ENCODE measurements around the gene ALDH16A1. TPM values are rescaled to one million over a fixed set of nuclear protein-coding genes. Genes with fewer than 3 reads are reported as not detected.

Gene ALDH16A1
- total and polyA plus RNA-seq, 2 experiments from 2014 or later = 29.9 to 38.7 TPM

- Histone ChIP-seq H3K9me2 (replicated peaks; ENCODE audit: insufficient read depth) (no peaks in the 10 kb centered on the region), H3K4me2 (no peak overlapping the region), H2AFZ (no peak overlapping the region), H3K36me3 (replicated peaks; ENCODE audit: insufficient read depth, low read depth) (no peaks in the 10 kb centered on the region), H3K27ac (no peak overlapping the region), H3K4me1 (ENCODE audit: insufficient read depth) (no peaks in the 10 kb centered on the region), H4K20me1 (ENCODE audit: insufficient read depth, poor library complexity, severe bottlenecking) (no peaks in the 10 kb centered on the region), H3K4me3 (no peak overlapping the region), H3K79me2 (no peaks in the 10 kb centered on the region), H3K9me3 (ENCODE audit: low read depth) (no peaks in the 10 kb centered on the region), H3K27me3 (peaks cover 39% of the 10 kb centered on the region)
- TF ChIP-seq EZH2 (IDR thresholded peaks at IDR 0.05; ENCODE audit: borderline replicate concordance) (no peak), CTCF (IDR thresholded peaks at IDR 0.05; ENCODE audit: poor library complexity) (no peak), EZH2phosphoT487 (IDR thresholded peaks at IDR 0.05; ENCODE audit: low read depth, severe bottlenecking, unreplicated experiment) (no peak)
- no peak for DNase-seq (ENCODE audit: low spot score)
- 75% methylated on average over 15 of the region's 15 CpGs for WGBS (ENCODE audit: low lambda C conversion rate, missing lambda C conversion rate)
These were observed 37.8 kb upstream of the ALDH16A1 start for GRCh38 chr19:49415102-49415809.

- no peak overlapping the region for H3K4me3 ChIP-seq
- peaks cover 45% of the 10 kb centered on the region for H3K27me3 ChIP-seq
- H3K79me2 ChIP-seq = no peaks in the 10 kb centered on the region
- WGBS (ENCODE audit: low lambda C conversion rate, missing lambda C conversion rate) = 94% methylated on average over 2 of the region's 2 CpGs
- no peaks in the 10 kb centered on the region for H3K4me1 ChIP-seq (ENCODE audit: insufficient read depth)
- H2AFZ ChIP-seq = no peak overlapping the region
- DNase-seq (ENCODE audit: low spot score) = no peak
- no peaks in the 10 kb centered on the region for H3K9me2 ChIP-seq (replicated peaks; ENCODE audit: insufficient read depth)
- H4K20me1 ChIP-seq (ENCODE audit: insufficient read depth, poor library complexity, severe bottlenecking) = no peaks in the 10 kb centered on the region
- no peaks in the 10 kb centered on the region for H3K9me3 ChIP-seq (ENCODE audit: low read depth)
- H3K27ac ChIP-seq = no peak overlapping the region
- TF ChIP-seq EZH2phosphoT487 (IDR thresholded peaks at IDR 0.05; ENCODE audit: low read depth, severe bottlenecking, unreplicated experiment) (no peak), CTCF (IDR thresholded peaks at IDR 0.05; ENCODE audit: poor library complexity) (no peak)
- no peaks in the 10 kb centered on the region for H3K36me3 ChIP-seq (replicated peaks; ENCODE audit: insufficient read depth, low read depth)
- no peak overlapping the region for H3K4me2 ChIP-seq
These were observed 37.2 kb upstream of the ALDH16A1 start for GRCh38 chr19:49415810-49416200.

GRCh38 chr19:49417088-49417487, 35.9 kb upstream of the ALDH16A1 start:
- H3K27me3 ChIP-seq = peaks cover 57% of the 10 kb centered on the region
- no peak overlapping the region for H3K4me3 ChIP-seq

More at GRCh38 chr19:49417088-49417487, 35.9 kb upstream of the ALDH16A1 start:
- H3K4me2 ChIP-seq = no peak overlapping the region
- no peaks in the 10 kb centered on the region for H3K9me2 ChIP-seq (replicated peaks; ENCODE audit: insufficient read depth)
- no peak overlapping the region for H2AFZ ChIP-seq
- no peaks in the 10 kb centered on the region for H3K36me3 ChIP-seq (replicated peaks; ENCODE audit: insufficient read depth, low read depth)
- no peak for DNase-seq (ENCODE audit: low spot score)
- H3K4me1 ChIP-seq (ENCODE audit: insufficient read depth) = no peaks in the 10 kb centered on the region
- WGBS (ENCODE audit: low lambda C conversion rate, missing lambda C conversion rate) = 40% methylated on average over 6 of the region's 7 CpGs
- H4K20me1 ChIP-seq (ENCODE audit: insufficient read depth, poor library complexity, severe bottlenecking) = no peaks in the 10 kb centered on the region
- H3K27ac ChIP-seq = no peak overlapping the region
- H3K79me2 ChIP-seq = no peaks in the 10 kb centered on the region
- H3K9me3 ChIP-seq (ENCODE audit: low read depth) = no peaks in the 10 kb centered on the region
- no peak for TF ChIP-seq CTCF (IDR thresholded peaks at IDR 0.05; ENCODE audit: poor library complexity)
- TF ChIP-seq EZH2 (IDR thresholded peaks at IDR 0.05; ENCODE audit: borderline replicate concordance) = no peak
- no peak for TF ChIP-seq EZH2phosphoT487 (IDR thresholded peaks at IDR 0.05; ENCODE audit: low read depth, severe bottlenecking, unreplicated experiment)
